Hepatocyte (in vitro differentiated cells): ENCODE measurements around the gene LCN2. TPM values are rescaled to one million over a fixed set of nuclear protein-coding genes. Genes with fewer than 3 reads are reported as not detected.

ENCODE experiments used
- DNase-seq: peaks from one replicate; pipeline ENCODE4 v3.0.0-alpha.2; 2016; ENCODE audit warnings: low spot score
- H2AFZ ChIP-seq: fragments of 200-600 bp; sonication (generic); 2 replicates; pipeline ENCODE4 v1.6.0; 2016; ENCODE audit warnings: antibody characterized with exemption, mild to moderate bottlenecking
- H3K27ac ChIP-seq: fragments of 200-600 bp; sonication (generic); 2 replicates; pipeline ENCODE4 v1.5.1; 2016; ENCODE audit warnings: mild to moderate bottlenecking
- H3K27me3 ChIP-seq: fragments of 200-600 bp; sonication (generic); 2 replicates; pipeline ENCODE4 v1.6.1; 2016
- H3K36me3 ChIP-seq: fragments of 200-600 bp; sonication (generic); replicated peaks from 2 replicates; pipeline ENCODE4 v1.5.1; 2016; ENCODE audit warnings: low read depth; ENCODE audit not compliant: insufficient read depth
- H3K4me1 ChIP-seq: fragments of 200-600 bp; sonication (generic); 2 replicates; pipeline ENCODE4 v1.5.1; 2016; ENCODE audit warnings: mild to moderate bottlenecking, moderate library complexity; ENCODE audit not compliant: insufficient read depth
- H3K4me2 ChIP-seq: fragments of 200-600 bp; sonication (generic); 2 replicates; pipeline ENCODE4 v1.6.0; 2016
- H3K4me3 ChIP-seq: fragments of 200-600 bp; sonication (generic); 2 replicates; pipeline ENCODE4 v1.5.1; 2016; ENCODE audit warnings: mild to moderate bottlenecking
- H3K79me2 ChIP-seq: fragments of 200-600 bp; sonication (generic); 2 replicates; pipeline ENCODE4 v1.6.0; 2017; ENCODE audit warnings: mild to moderate bottlenecking
- H3K9me2 ChIP-seq: fragments of 200-600 bp; sonication (generic); replicated peaks from 2 replicates; pipeline ENCODE4 v1.6.0; 2017; ENCODE audit warnings: mild to moderate bottlenecking; ENCODE audit not compliant: insufficient read depth
- H3K9me3 ChIP-seq: fragments of 200-600 bp; sonication (generic); 2 replicates; pipeline ENCODE4 v1.5.1; 2016; ENCODE audit warnings: low read depth, mild to moderate bottlenecking
- H4K20me1 ChIP-seq: fragments of 200-600 bp; sonication (generic); 2 replicates; pipeline ENCODE4 v1.6.0; 2016; ENCODE audit warnings: mild to moderate bottlenecking; ENCODE audit not compliant: insufficient read depth, poor library complexity, severe bottlenecking
- CTCF ChIP-seq: fragments of 200-600 bp; sonication (generic); IDR thresholded peaks from 2 replicates; pipeline ENCODE4 v1.5.1; 2016; ENCODE audit warnings: antibody characterized with exemption, mild to moderate bottlenecking; ENCODE audit not compliant: poor library complexity
- EZH2 ChIP-seq: fragments of 200-600 bp; sonication (generic); IDR thresholded peaks from 2 replicates; pipeline ENCODE4 v1.6.1; 2016; ENCODE audit warnings: antibody characterized with exemption, mild to moderate bottlenecking, borderline replicate concordance
- EZH2phosphoT487 ChIP-seq: fragments of 200-600 bp; sonication (generic); IDR thresholded peaks from one replicate; pipeline ENCODE4 v1.6.1; 2018; ENCODE audit warnings: antibody characterized with exemption, mild to moderate bottlenecking, low read depth, moderate library complexity; ENCODE audit not compliant: unreplicated experiment, severe bottlenecking
- WGBS: methylation state at CpG from one replicate; pipeline ENCODE4 v1.1.6; 2016; ENCODE audit warnings: low lambda C conversion rate; ENCODE audit errors: missing lambda C conversion rate; 5-methylcytosine and 5-hydroxymethylcytosine counted together
- polyA plus RNA-seq: library from polyadenylated mRNA; unstranded; fragments of >200 nt; fragmentation: Nextera tagmentation; extraction: Ambion mirVana; gene quantifications from 2 replicates; pipeline ENCODE4 v1.2.1, GENCODE V29; 2016
- total RNA-seq: library from RNA; depleted of rRNA; stranded (reverse); fragments of >200 nt; gene quantifications from 2 replicates; pipeline ENCODE4 v1.2.3, GENCODE V29; 2014

Gene LCN2
- total and polyA plus RNA-seq, 2 experiments from 2014 or later: 5.3 to 12.8 TPM

DNA sequence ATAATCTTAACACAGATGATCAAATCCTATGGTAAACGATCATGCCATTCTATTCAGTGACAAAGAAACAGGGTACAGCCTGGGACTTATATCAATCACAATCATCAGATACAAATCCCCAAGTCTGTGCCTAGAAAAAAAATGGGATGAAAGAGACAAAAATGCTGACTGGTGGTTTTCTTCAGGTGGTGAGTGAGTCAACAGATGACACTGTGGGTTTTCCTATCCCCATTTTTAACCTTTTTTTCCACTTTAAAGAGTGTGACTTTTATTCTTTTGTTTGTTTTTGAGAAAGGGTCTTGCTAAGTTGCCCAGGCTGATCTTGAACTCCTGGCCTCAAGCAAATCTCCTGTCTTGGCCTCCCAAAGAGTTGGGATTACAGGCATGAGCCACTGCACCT is 39.0 kb downstream of the LCN2 start:
- H2AFZ ChIP-seq: no peak overlapping the region
- H3K79me2 ChIP-seq: peaks cover 39% of the 10 kb centered on the region
- peaks cover 9% of the 10 kb centered on the region for H3K4me1 ChIP-seq
- no peak overlapping the region for H3K27ac ChIP-seq
- no peaks in the 10 kb centered on the region for H3K9me2 ChIP-seq
- TF ChIP-seq CTCF (no peak), EZH2 (no peak)
- no peak overlapping the region for H3K4me3 ChIP-seq
- DNase-seq: no peak
- no peaks in the 10 kb centered on the region for H4K20me1 ChIP-seq
- H3K4me2 ChIP-seq: no peak overlapping the region
- H3K27me3 ChIP-seq: no peaks in the 10 kb centered on the region
- no peaks in the 10 kb centered on the region for H3K9me3 ChIP-seq
- H3K36me3 ChIP-seq: no peaks in the 10 kb centered on the region
- WGBS: 90% methylated on average over 1 of the region's 1 CpG

- Histone ChIP-seq H3K9me3 (no peaks in the 10 kb centered on the region), H3K4me1 (peaks cover 9% of the 10 kb centered on the region), H3K27me3 (no peaks in the 10 kb centered on the region), H2AFZ (no peak overlapping the region), H4K20me1 (no peaks in the 10 kb centered on the region), H3K4me3 (no peak overlapping the region), H3K79me2 (peaks cover 39% of the 10 kb centered on the region), H3K4me2 (peak overlapping the region; percentile 94), H3K36me3 (no peaks in the 10 kb centered on the region), H3K27ac (no peak overlapping the region), H3K9me2 (no peaks in the 10 kb centered on the region)
- 76% methylated on average over 2 of the region's 2 CpGs for WGBS
- DNase-seq: no peak
- TF ChIP-seq EZH2 (no peak), EZH2phosphoT487 (no peak), CTCF (no peak)
These were observed 40.8 kb downstream of the LCN2 start for GRCh38 chr9:128190013-128190412.

DNA sequence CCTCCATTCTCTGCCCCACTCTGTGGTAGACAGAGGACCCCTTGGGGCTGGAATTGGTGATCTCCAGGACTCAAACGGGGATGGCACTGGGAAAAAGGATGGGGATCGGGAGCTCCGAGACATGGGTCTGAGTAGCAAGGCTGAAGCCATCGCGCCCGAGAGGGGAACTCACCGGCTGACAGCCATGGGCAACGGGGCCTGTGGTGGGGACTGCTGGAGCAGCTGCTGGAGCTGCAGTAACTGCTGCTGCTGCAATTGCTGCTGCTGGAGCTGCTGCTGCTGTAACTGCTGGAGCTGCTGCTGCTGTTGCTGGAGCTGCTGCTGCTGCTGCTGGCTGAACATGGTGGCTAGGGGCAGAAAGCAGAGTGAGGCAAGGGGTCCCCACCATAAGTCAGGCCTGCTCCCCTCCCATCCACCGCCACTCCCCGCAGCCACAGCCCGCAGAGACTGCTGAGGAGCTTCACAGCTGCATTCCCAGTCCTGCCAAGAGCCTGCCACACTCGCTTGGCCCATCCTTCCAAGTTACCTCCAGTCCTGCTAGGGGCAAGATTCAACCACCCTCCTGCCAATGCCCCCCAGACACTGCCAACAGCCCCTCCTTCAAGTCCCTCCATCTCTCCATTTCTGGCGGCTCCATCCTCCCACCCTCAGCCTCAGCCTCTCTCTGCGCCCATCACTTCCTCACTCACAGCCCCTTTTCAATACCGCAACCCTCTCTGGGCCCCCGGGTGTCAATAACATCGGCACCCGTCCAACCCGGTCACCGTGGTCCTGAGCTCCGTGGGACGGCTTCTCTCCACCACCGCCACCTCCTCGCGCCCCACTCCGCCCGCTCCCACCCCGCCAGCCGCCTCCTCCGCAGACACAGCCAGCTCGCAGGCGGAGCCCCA is 41.5 kb downstream of the LCN2 start:
- no peak for TF ChIP-seq CTCF
- TF ChIP-seq EZH2phosphoT487: no peak
- TF ChIP-seq EZH2: no peak
- Histone ChIP-seq H3K79me2 (peaks cover 39% of the 10 kb centered on the region), H3K9me3 (no peaks in the 10 kb centered on the region), H3K27ac (peak overlapping the region; percentile 81), H2AFZ (peak overlapping the region; percentile 99), H4K20me1 (no peaks in the 10 kb centered on the region), H3K36me3 (no peaks in the 10 kb centered on the region), H3K4me1 (peaks cover 9% of the 10 kb centered on the region), H3K9me2 (no peaks in the 10 kb centered on the region), H3K4me2 (peak overlapping the region; percentile 94), H3K27me3 (no peaks in the 10 kb centered on the region), H3K4me3 (peak overlapping the region; percentile 73)
- WGBS: 34% methylated on average over 22 of the region's 32 CpGs
- no peak for DNase-seq
